ENCODE data around the gene PALD1. TPM values are rescaled to one million over a fixed set of nuclear protein-coding genes. Genes with fewer than 3 reads are reported as not detected.

PALD1 gene
- total and polyA plus RNA-seq, 12 donors, result 2.0 to 16.2 (median 7.4) TPM

DNA sequence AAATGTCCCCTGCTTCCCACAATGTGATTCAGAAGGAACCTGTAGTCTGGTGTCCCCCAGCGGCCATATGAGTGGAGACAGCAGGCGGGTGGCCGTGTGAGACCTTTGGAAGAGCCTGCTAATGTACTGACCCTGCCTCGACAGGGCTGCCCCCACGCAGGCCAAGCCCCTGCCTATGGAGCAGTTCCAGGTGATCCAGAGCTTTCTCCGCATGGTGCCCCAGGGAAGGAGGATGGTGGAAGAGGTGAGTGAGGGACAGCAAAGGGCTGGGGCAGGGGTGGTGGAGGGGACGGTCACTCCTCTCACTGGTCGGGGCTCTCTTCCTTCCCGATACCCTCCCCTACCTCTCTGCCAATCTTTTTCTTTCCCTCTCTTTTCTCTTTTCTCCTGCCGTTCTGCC, 55.7 kb downstream of the PALD1 start:
- 80 to 92% (median 87%) methylated on average over 5 to 10 of the region's 10 CpGs for WGBS, 4 donors
- Histone ChIP-seq H3K36me3 (replicated peaks in 1 of 2) (no peaks in the 10 kb centered on the region), H3K4me3 (no peak overlapping the region), H3K4me1 (replicated peaks in 1 of 2) (no peaks in the 10 kb centered on the region), H3K27ac (no peak overlapping the region), H3K9me3 (replicated peaks in 1 of 3) (no peaks in the 10 kb centered on the region), H3K27me3 (no peaks in the 10 kb centered on the region)
- no peak for TF ChIP-seq POLR2A (IDR thresholded peaks at IDR 0.05)
- TF ChIP-seq, protein P1, sequence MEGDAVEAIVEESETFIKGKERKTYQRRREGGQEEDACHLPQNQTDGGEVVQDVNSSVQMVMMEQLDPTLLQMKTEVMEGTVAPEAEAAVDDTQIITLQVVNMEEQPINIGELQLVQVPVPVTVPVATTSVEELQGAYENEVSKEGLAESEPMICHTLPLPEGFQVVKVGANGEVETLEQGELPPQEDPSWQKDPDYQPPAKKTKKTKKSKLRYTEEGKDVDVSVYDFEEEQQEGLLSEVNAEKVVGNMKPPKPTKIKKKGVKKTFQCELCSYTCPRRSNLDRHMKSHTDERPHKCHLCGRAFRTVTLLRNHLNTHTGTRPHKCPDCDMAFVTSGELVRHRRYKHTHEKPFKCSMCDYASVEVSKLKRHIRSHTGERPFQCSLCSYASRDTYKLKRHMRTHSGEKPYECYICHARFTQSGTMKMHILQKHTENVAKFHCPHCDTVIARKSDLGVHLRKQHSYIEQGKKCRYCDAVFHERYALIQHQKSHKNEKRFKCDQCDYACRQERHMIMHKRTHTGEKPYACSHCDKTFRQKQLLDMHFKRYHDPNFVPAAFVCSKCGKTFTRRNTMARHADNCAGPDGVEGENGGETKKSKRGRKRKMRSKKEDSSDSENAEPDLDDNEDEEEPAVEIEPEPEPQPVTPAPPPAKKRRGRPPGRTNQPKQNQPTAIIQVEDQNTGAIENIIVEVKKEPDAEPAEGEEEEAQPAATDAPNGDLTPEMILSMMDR (IDR thresholded peaks at IDR 0.05), result no peak
- DNase-seq, result no peak
- intact Hi-C loops (cut with DNase I), result no loop called here

DNA sequence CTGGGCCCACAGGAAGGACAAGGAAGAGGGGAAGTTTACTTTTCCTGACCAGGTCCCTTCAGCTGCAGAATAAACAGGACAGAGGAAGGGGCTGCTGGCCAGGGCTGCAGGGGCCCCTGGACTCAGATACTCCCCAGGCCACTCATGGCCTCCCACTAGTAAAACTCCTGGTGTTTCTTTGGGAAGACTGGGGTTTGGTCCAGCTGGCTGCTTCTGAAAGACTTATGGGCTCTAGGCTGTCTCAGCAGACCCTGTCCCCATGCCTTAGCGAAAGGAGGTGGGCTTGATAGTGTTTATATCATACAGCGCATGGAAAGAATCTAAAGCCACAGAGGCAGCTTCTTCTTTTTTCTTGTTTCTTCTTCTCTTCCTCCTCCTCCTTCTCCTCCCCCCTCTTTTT, 56.4 kb downstream of the PALD1 start:
- no peak overlapping the region for H3K27ac ChIP-seq
- no peak for TF ChIP-seq POLR2A (IDR thresholded peaks at IDR 0.05)
- TF ChIP-seq, protein P1 (IDR thresholded peaks at IDR 0.05), result no peak
- H3K4me3 ChIP-seq, result no peak overlapping the region
- WGBS, 4 donors, result 92 to 97% (median 95%) methylated on average over 2 of the region's 2 CpGs
- no peaks in the 10 kb centered on the region for H3K36me3 ChIP-seq (replicated peaks in 1 of 2)
- H3K27me3 ChIP-seq, result no peaks in the 10 kb centered on the region
- no peaks in the 10 kb centered on the region for H3K9me3 ChIP-seq (replicated peaks in 1 of 3)
- DNase-seq, result no peak
- no peaks in the 10 kb centered on the region for H3K4me1 ChIP-seq (replicated peaks in 1 of 2)
- intact Hi-C loops (cut with DNase I), result no loop called here

DNA sequence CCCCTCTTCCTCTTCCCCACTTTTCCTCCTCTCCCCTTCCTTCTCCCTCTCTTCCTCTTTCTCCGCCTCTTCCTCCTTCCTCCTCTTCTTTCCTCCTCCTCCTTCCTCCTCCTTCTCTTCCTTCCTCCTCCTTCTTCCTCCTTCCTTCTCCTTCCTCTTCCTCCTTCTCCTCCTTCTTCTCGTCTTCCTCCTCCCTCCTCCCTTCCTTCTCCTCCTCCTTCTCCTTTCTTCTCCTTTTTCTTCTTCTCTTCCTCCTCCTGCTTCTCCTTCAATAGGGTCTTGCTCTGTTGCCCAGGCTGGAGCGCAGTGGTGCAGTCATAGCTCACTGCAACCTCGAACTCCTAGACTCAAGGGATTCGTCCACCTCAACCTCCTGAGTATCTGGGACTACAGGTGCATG, 56.9 kb downstream of the PALD1 start:
- Histone ChIP-seq H3K4me1 (replicated peaks in 1 of 2) (no peaks in the 10 kb centered on the region), H3K9me3 (replicated peaks in 1 of 3) (no peaks in the 10 kb centered on the region), H3K4me3 (no peak overlapping the region), H3K27me3 (no peaks in the 10 kb centered on the region), H3K36me3 (replicated peaks in 1 of 2) (no peaks in the 10 kb centered on the region), H3K27ac (no peak overlapping the region)
- 70 to 79% (median 75%) methylated on average over 5 of the region's 5 CpGs for WGBS, 4 donors
- intact Hi-C loops (cut with DNase I), result no loop called here
- no peak for TF ChIP-seq POLR2A (IDR thresholded peaks at IDR 0.05)
- TF ChIP-seq, protein P1 (IDR thresholded peaks at IDR 0.05), result no peak
- DNase-seq, result no peak

DNA sequence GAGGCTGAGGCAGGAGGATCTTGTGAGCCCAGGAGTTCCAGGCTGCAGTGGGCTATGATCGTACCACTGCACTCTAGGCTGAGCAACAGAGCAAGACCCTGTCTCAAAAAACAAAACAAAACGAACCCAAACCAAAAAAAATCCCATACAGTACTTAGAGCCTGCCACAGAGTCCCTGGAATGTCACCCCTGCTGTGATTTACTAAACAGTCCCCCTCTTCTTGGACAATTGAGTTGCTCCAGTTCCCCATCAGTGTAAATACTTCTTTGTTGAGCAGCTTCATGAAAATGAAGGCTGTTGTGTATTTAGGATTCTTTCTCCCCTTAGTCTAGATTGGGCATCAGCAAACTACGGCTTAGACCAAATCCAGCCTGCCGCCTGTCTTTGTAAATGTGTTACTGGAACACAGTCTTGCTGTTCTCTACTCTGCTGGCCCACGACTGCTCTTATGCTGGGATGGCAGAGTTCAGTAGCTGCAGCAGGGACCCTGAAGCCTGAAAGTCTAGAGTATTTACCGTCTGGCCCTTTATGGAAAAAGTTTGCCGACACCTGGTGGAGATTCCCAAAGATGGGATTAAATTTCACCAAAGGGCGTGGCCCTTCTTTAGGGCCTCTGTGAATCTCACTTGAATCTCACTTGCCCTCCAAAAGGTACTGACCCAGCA, 57.8 kb downstream of the PALD1 start:
- no peak overlapping the region for H3K4me3 ChIP-seq
- no peaks in the 10 kb centered on the region for H3K36me3 ChIP-seq (replicated peaks in 1 of 2)
- H3K27me3 ChIP-seq, result no peaks in the 10 kb centered on the region
- no peaks in the 10 kb centered on the region for H3K9me3 ChIP-seq (replicated peaks in 1 of 3)
- intact Hi-C loops (cut with DNase I), result no loop called here
- DNase-seq, result no peak
- H3K4me1 ChIP-seq (replicated peaks in 1 of 2), result no peaks in the 10 kb centered on the region
- H3K27ac ChIP-seq, result no peak overlapping the region
- WGBS, 4 donors, result 76 to 89% (median 84%) methylated on average over 8 of the region's 8 CpGs
- TF ChIP-seq, protein P1 (IDR thresholded peaks at IDR 0.05), result no peak
- TF ChIP-seq POLR2A (IDR thresholded peaks at IDR 0.05), result no peak

Measured in adrenal gland (tissue), 12 donors.